GM12801 (cell line): ENCODE results near the gene MAPK8IP3.

ENCODE experiments used
- CTCF ChIP-seq: IDR thresholded peaks from one replicate; pipeline ENCODE4 v1.5.1; 2011; ENCODE audit warnings: control low read depth; ENCODE audit not compliant: insufficient read length; ENCODE audit errors: extremely low read depth

The MAPK8IP3 gene

GRCh38 chr16:1782408-1783264, 76.6 kb downstream of the MAPK8IP3 start, which contains the start of the genes NUBP2 and SPSB3:
Gene NUBP2 (plus strand): TSS chr16:1782960. CDS start chr16:1783021, 61 bp downstream.
Gene SPSB3 (minus strand): TSS chr16:1782571. CDS start chr16:1781483, 1,088 bp downstream.
- no peak for TF ChIP-seq CTCF

GRCh38 chr16:1784977-1785845, 79.2 kb downstream of the MAPK8IP3 start:
- no peak for TF ChIP-seq CTCF

- TF ChIP-seq CTCF = no peak
Observed at GRCh38 chr16:1785846-1786170, 79.8 kb downstream of the MAPK8IP3 start.

GRCh38 chr16:1786242-1787055, 80.5 kb downstream of the MAPK8IP3 start:
- TF ChIP-seq CTCF = no peak

- TF ChIP-seq CTCF = no peak
Observed at GRCh38 chr16:1787056-1787321, 81.0 kb downstream of the MAPK8IP3 start.

GRCh38 chr16:1787322-1788094, 81.5 kb downstream of the MAPK8IP3 start:
- TF ChIP-seq CTCF = no peak
